GM18873 (cell line): Measurements from ENCODE around the gene CAMSAP2.
"Not testable (repeated sequence)": the region's sequence is repeated elsewhere in the genome, so short reads cannot be mapped to it uniquely, and the experiment has no call there.

Experiments
- ATAC-seq: cut with Tn5 transposase; IDR thresholded peaks from one replicate; pipeline ENCODE4 v1.9.1; 2021; ENCODE audit warnings: mild to moderate bottlenecking, moderate library complexity, moderate number of reproducible peaks; ENCODE audit not compliant: unreplicated experiment, low FRiP score

Gene CAMSAP2

GRCh38 chr1:200738949-200739651, 407 bp downstream of the CAMSAP2 start:
- ATAC-seq = no peak

GRCh38 chr1:200739702-200740570, 1.2 kb downstream of the CAMSAP2 start:
- ATAC-seq = no peak

- ATAC-seq = no peak
Measured at GRCh38 chr1:200740571-200741208, 2.0 kb downstream of the CAMSAP2 start.

GRCh38 chr1:200741551-200742207, 3.0 kb downstream of the CAMSAP2 start:
- no peak for ATAC-seq

GRCh38 chr1:200744143-200744542, 5.5 kb downstream of the CAMSAP2 start:
- no peak for ATAC-seq

- ATAC-seq = no peak
Measured at GRCh38 chr1:200749090-200749489, 10.4 kb downstream of the CAMSAP2 start.

- ATAC-seq = not testable (repeated sequence)
Measured at GRCh38 chr1:200750749-200751148, 12.1 kb downstream of the CAMSAP2 start.

- ATAC-seq = peak; percentile 67
Measured at GRCh38 chr1:200751717-200752116, 13.0 kb downstream of the CAMSAP2 start.

- no peak for ATAC-seq
Measured at GRCh38 chr1:200753650-200754198, 15.0 kb downstream of the CAMSAP2 start.

- no peak for ATAC-seq
Measured at GRCh38 chr1:200755456-200755855, 16.8 kb downstream of the CAMSAP2 start.

- no peak for ATAC-seq
Measured at GRCh38 chr1:200762089-200762488, 23.4 kb downstream of the CAMSAP2 start.

GRCh38 chr1:200767321-200767720, 28.6 kb downstream of the CAMSAP2 start:
- no peak for ATAC-seq

- no peak for ATAC-seq
Measured at GRCh38 chr1:200771625-200772555, 33.2 kb downstream of the CAMSAP2 start.

- no peak for ATAC-seq
Measured at GRCh38 chr1:200774311-200774710, 35.6 kb downstream of the CAMSAP2 start.

GRCh38 chr1:200774735-200775444, 36.2 kb downstream of the CAMSAP2 start:
- no peak for ATAC-seq

GRCh38 chr1:200775850-200776249, 37.2 kb downstream of the CAMSAP2 start:
- ATAC-seq = no peak

- no peak for ATAC-seq
Measured at GRCh38 chr1:200776949-200777348, 38.3 kb downstream of the CAMSAP2 start.

GRCh38 chr1:200778766-200779165, 40.1 kb downstream of the CAMSAP2 start:
- ATAC-seq = no peak

GRCh38 chr1:200779326-200779725, 40.6 kb downstream of the CAMSAP2 start:
- no peak for ATAC-seq
